IPS-18c (cell line): ENCODE results near the gene ZDHHC4.

ENCODE experiments used
- H3K4me3 ChIP-seq: 2 replicates; pipeline ENCODE4 v1.7.0; 2013; ENCODE audit warnings: low read depth, mild to moderate bottlenecking, low read length, moderate library complexity; ENCODE audit not compliant: insufficient read depth
- H3K9me3 ChIP-seq: one replicate; pipeline ENCODE4 v1.6.1; 2013; ENCODE audit warnings: mild to moderate bottlenecking, low read length, moderate library complexity; ENCODE audit not compliant: control insufficient read depth, insufficient read depth

ZDHHC4 gene

DNA sequence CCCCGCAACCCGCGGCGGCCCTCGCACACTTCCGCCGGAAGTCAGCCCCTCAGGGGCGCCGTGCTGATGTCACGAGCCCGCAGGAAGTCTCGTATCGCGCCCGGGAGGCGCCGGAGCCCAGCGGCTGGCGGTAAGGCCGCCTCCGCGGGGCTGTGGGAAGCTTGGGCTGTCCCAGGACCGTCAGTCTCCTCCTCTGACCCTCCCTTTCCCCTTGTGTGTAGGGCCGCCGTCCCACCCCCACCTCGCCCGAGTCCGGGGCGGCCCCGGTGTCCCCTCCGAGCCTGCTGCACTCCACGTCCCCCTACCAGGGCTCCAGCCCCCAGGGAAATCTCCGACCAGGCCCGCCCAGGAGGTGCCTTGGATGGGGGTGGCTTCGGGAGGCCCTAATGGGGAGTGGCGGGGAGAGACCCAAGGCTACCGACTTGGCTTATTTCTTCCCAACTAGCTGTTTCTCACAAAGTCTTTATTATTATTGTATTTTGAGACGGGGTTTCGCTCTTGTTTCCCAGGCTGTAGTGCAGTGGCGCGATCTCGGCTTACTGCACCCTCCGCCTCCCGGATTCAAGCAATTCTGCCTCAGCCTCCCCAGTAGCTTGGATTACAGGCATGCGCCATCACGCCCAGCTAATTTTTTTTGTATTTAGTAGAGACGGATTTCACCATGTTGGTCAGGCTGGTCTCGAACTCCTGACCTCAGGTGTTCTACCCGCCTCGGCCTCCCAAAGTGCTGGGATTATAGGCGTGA lies at the start of gene ZDHHC4:
TSS of gene ZDHHC4 (plus strand) at position 86 of the 745 bp plus-strand sequence. CDS start 3,108 bp downstream, outside the sequence.
- Histone ChIP-seq H3K4me3 (peak within 1 kb of the TSS; percentile 78), H3K9me3 (no peaks in the 10 kb centered on the region)

DNA sequence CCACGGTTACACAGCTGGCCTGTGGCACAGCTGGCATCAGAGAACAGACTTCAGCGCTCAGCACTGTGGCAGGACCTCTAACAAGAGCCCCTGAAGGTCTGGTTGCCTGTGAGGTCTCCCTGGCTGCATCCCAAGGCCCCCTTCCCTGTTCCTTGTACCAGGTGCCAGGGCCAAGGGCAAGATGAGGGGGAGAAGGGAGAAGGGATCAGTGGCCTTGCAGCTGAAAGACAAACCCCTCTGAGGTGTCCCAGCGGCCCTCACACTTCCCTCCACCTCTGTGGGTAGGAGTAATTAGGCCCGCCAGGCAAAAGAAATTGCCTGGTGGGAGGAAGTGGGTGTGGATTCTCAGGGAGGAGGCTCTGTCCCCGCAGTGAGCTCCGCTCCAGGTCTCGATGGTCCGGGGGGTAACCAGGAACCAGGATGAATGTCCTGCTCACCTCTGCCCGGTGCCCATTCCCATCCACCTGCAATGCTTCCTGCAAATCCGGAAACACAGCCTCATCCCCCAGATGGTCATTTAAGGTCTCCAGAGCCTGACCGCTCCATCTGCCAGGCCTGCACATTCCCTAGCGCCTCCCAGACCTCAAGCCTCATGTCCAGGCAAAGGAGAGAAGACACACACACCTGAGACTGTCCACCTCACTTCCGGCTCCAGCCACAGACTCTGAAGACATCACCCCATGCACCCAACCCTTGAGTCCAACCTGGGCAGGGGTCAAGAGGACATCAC lies 48.7 kb upstream of the ZDHHC4 start:
- H3K4me3 ChIP-seq, result no peak overlapping the region
- H3K9me3 ChIP-seq, result peaks cover 4% of the 10 kb centered on the region

DNA sequence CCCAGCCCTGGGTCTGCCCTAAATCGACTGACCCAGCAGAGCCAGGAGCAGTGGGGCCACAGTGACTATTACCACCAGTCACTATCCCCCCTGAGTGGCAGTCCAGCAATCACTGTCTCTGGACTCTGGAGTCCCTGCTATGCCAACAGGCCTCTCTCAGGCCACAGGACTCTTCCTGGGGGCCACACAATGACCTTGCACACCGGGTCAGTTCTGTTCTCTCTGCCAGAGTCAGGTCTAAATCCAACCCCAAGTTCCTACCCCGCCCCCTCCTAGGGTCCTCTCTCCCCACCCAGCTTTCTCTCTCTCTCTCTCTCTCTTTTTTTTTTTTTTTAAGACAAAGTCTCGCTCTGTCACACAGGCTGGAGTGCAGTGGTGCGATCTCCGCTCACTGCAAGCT lies 47.6 kb upstream of the ZDHHC4 start:
- H3K9me3 ChIP-seq, result peaks cover 4% of the 10 kb centered on the region

DNA sequence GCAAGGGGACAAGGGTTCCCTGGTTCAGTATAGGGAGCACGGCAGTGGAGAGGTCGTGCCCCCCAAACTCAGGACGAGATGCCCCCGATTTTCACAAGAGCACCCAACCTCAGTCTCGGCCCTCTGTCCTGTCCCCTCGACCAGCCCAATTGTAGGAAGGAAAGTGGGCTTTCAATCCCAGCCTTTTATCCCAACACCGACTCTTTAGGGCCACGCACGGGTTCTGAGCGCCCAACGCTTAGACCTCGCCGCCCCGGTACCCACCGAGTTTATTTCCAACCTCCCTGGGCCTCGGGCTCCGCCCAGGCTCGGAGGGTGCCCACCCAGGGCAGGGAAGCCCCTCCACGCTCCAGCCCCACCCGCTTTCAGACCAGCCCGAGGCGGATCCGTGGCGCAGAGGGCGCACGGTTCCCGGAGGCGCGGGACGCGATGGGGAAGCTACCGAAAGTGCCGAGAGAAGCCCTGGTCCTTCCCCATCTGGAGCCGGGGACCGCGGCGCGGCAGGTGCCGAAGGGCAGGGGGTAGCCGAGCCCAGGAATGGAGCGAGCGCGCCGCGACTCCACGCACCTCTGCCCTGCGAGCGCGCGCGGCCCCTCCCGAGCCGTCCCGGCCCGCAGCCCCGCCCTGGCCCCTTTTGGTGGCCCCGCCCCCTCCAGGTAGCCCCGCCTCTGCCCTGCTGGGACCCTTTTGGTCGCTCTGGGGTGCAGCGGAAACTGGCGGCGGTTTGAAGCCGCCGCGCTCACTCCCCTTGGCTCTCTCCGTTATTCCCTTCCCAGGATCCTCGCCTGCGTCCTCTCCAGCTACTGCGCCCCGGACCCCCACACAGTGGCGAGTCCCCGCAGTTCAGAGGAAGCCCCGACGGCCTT lies 46.4 kb upstream of the ZDHHC4 start:
- Histone ChIP-seq H3K9me3 (peaks cover 4% of the 10 kb centered on the region), H3K4me3 (peak overlapping the region; percentile 58)

More for the DNA sequence above, 47.6 kb upstream of the ZDHHC4 start:
- no peak overlapping the region for H3K4me3 ChIP-seq

DNA sequence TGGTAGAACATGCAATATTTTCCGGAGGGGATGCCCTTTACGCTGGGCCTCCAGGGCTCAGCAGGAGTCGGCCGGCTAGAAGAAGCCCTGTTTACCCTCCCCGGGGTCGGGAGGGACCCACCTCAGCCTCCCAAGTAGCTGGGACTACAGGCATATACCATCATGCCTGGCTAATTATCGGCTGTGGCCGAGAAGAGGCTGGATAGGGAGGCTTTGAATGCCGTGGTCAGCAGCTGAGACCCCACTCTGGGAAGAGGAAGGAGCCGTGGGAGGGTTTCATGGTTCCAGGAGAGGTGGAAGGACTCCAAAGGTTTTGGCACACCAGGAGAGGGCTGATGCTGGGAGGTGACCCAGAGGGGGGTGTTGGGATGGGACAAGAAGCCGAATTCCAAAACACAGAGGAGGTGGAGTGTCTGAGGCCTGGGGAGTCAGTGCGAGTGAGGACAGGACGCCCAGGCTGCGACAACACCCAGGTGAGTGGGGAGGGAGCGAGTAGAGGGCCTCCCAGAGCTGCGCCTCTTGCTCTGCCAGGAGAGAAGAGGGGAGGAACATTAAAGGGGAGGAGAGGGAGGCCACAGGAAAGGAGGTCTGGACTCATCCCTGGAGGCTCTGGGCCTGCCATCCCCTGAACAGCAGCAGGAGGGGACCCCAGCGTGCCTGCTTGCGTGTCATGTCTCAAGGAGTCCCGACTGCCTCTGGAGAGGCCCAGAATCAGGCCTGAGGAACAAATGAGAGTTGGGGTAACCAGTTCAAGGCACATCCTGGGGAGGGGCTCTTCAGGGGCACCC lies 45.6 kb upstream of the ZDHHC4 start:
- H3K4me3 ChIP-seq, result peak overlapping the region; percentile 58
- peaks cover 4% of the 10 kb centered on the region for H3K9me3 ChIP-seq

DNA sequence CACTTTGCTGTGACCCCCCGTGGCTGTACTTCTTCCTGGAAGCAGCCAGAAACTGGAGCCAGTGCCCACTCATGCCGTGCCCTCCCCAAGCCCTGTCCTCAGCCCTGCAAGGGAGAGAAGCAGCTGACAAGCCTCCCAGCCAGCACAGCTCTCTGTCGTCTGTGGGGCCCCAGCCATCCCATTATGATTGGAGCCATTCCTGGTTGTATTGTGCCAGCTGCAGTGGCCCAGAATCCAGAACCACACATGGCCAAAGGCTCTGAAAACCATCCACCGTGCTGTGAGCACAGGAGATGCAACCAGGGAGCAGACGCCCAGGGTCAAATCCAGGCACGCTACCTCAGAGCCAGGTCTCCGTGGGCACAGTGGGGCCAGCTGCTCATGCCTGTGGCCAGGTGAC lies 44.7 kb upstream of the ZDHHC4 start:
- H3K4me3 ChIP-seq, result no peak overlapping the region

DNA sequence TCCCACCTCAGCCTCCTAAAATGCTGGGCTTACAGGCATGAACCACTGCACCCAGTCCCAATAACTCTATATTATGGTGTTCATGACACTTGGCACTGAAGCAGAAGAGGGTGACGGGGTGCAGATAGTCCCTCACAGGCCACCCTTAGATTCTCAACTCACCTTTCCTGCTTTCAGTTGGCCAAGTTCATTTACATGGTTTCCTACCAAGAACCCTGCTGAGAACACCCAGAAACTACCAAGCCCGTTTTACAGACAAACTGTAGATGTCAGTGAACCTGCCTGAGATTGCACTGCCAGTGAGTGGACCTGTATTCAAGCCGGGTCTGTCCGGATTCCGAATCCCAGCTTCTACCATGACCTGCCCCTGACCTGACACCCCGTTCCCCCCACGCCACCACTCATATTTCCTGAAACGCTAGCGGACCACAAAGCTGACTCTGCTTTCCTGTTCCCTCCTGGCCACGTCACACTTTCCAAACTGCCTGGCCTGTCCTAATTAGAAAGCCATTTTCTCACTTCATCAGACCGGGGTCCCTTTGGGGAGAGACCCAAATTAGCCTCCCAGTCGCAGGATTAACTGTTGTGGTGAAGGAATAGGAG lies 43.3 kb upstream of the ZDHHC4 start:
- H3K9me3 ChIP-seq, result no peaks in the 10 kb centered on the region
- no peak overlapping the region for H3K4me3 ChIP-seq

More for the DNA sequence above, 44.7 kb upstream of the ZDHHC4 start:
- peaks cover under 1% of the 10 kb centered on the region for H3K9me3 ChIP-seq

DNA sequence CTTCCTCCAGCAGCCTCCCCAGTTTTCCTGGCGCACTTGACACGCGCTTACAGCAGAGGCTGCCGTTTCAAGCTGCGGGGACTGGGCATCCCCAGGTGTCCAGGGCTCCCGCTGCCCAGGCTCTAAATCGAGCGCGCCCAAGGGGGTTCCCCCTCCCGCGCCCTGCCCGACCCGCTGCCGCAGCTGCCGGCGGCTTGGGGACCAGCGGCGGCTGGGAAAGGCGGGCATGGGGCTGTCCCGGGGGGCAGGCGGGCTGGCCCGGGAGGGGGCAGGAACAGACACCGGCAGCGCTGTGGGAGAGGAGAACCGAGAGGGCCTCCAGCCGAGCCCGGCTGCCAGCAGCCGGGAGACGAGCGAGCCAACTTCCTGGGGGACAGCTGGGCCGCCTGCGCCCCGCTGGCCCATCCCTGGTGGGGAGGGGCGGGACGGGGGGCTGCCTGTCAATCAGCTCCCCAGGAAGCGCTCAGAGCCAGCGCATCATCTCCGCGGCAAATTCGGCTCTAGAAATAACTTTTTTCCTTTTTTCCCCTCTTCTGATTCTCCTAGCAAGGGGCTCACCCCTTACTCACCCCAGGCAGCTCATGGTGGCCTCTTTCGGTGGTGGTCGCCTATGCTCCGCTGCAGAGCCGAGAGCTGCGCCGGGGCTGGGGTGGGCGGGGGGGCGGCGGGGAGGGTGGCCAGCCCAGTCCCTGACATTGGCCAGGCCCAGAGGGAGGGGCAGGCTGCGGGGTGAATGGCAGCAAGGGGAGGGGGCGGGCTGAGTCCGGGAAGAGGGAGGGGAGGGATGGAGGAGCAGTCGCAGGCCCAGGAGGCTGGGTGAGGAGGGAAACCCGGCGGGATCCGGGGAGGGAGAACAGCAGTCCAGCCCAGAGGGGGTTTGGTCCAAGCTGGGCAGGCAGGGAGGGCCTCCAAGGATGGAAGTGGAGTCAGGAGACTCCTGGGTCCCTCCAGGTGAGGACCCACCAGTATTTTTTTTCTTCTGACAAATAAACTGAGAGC lies 40.7 kb upstream of the ZDHHC4 start:
- Histone ChIP-seq H3K4me3 (peak overlapping the region; percentile 65), H3K9me3 (no peaks in the 10 kb centered on the region)

DNA sequence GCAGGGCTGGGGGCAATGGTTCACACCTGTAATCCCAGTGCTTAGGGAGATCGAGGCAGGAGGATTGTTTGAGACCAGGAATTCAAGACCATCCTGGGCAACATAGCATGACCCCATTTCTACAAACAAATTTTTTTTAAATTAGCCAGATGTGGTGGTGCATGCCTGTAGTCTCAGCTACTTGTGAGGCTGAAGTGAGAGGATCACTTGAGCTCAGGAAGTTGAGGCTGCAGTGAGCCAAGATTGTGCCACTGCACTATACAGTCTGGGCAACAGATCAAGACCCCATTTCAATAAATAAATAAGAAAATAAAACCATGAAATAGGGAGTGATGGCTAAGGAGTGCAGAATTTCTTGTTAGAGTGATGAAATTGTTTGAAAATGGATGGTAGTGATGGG lies 34.9 kb upstream of the ZDHHC4 start:
- Histone ChIP-seq H3K4me3 (no peak overlapping the region), H3K9me3 (no peaks in the 10 kb centered on the region)

DNA sequence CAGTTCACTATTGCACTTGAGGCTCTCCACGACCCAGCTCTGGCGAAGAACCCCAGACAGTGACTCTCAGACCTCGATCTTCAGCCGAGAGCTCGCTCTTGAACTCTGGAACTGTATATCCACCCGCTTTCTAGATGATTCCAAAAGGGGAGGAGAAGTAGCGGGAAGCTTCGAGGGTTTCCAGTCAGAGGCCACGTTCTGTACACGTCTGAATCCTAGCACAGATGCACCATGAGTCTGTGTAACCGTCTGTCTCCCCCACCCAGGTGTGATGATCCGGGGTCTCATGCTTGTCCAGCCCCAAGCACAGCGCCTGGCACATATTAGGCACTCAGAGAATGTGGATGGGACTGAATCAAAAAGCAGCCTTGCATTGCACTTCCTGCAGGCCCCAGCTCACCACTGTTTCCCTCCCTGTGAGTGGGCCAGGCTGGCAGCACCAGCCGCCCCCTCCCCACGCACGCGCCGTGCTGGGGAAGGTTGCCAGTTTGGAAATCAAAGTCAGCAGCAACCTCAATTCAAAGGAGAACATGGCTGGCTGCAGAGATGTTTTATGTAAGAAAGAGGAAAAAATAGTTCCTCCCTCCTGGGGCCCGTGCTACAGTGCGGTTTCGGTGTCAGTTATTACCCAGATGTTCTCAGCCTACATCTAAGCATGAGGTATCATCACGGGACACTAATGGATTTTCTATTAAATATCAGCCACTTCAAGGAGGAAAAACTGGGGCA lies 31.7 kb upstream of the ZDHHC4 start:
- Histone ChIP-seq H3K9me3 (no peaks in the 10 kb centered on the region), H3K4me3 (no peak overlapping the region)

DNA sequence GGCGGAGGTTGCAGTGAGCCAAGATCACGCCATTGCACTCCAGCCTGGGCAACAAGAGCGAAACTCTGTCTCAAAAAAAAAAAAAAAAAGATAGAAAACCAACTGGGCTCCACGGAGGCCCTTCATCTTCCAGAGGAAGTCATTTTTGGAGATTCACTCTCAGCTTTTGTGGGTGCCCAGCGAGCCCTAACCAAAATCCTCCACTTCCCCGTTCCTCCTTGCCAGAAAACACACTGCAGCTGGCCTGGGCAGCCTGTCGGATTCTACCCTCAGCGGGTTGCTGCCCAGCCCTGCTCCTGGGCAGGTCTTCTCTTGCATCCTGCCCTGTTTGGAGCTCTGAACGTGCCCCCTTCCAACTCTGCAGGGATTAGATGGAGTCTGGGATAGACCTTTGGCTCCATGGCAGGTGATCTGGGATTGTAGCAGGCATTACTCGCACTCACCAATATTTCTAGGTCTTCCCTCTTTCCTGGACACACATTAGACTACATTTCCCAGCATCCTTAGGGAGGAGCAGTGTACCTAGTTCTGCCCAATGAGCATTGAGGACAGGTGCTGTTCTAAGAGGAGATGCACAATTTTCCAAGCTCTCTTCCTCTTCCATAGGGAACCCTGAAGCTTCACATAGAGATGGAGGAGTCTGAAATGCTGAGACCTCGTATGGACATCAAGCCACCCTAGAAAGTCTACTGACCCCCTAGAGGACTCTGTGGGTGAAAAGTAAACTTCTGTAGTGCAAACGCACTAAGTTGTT lies 30.6 kb upstream of the ZDHHC4 start:
- no peak overlapping the region for H3K4me3 ChIP-seq

DNA sequence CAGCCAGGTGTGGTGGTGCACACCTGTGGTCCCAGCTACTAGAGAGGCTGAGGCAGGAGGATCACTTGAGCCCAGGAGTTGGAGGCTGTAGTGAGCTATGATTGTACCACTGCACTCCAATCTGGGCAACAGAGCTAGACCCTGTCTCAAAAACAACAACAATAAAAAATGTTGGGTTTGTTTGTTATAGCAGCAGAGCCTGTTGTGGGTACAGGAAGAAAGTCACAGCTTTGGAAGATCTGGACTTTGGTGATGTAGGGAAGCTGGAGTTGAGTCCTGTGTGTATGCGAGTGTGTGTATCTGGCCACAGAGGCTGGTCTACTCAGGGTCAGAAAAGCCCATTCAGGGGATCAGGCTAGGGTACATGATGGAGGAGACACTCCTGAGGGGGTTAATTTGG lies 29.9 kb upstream of the ZDHHC4 start:
- Histone ChIP-seq H3K4me3 (no peak overlapping the region), H3K9me3 (no peaks in the 10 kb centered on the region)

More for the DNA sequence above, 30.6 kb upstream of the ZDHHC4 start:
- H3K9me3 ChIP-seq, result no peaks in the 10 kb centered on the region

DNA sequence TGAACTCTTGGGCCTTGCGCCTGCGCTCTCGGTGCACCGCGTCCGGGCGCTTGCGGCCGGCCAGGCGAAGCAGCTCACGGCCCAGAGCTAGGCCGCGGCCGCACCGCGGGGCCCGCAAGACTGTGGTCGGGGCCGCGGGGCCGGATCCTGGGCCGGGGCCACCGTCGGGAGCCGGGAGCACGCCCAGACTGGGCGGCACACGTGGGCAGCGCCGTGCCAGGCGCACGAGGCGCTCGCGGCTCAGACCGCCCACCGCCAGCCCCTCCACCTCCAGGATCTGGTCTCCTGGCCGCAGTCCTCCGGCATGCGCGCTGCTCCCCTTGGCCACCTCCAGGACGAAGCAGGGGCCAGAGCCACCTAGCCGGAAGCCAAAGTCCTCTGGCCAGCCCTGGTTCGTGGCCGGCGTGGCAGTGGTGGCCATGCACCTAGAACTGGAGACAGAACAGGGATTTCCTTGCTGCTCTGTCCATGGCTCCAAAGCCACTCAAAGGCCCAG lies 26.2 kb upstream of the ZDHHC4 start, which contains the start of gene GRID2IP:
TSS of gene GRID2IP (minus strand) at position 446 of the 496 bp plus-strand sequence. CDS start at position 421, 25 bp downstream.
- Histone ChIP-seq H3K9me3 (no peaks in the 10 kb centered on the region), H3K4me3 (no peak within 1 kb of the TSS)

DNA sequence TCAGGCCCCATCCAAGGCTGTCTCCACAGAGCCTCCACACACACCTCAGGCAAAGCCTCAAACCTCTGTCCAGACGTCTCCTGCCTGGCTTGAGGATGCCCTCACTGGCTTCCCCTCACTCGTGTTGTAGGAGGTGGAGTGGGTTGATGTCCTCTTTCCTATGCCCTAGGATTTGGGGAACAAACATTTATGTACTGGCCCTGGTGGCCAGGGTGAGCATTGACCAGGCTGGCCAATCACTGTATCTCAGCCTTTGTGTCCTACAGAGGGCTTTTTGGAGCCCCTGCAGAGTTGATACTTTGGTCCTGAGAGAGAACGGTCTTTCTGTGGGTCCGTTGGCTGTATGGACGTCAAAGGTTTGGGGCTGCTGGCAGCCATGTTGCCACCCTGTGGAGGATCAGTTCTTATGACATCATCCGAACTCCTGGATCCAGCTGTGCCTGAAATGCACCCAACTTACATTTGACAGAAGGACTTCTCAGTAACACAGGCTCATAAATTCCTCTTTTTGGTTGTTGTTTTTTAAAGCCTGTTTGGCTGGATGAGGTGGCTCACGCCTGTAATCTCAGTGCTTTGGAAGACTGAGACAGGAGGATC lies 23.7 kb upstream of the ZDHHC4 start:
- no peak overlapping the region for H3K4me3 ChIP-seq
- H3K9me3 ChIP-seq, result no peaks in the 10 kb centered on the region
